HEK293T (cell line): ENCODE measurements around the gene CEP85L.

Experiments used
- CTCF ChIA-PET: fragments of 350-600 bp; formaldehyde crosslinking; extraction: SDS; loops from one replicate; lab custom pipeline; 2021; ENCODE audit warnings: antibody characterized with exemption, inconsistent platforms; lab: Yijun Ruan, JAX
- POLR2A ChIA-PET: fragments of 350-600 bp; formaldehyde crosslinking; extraction: SDS; loops from one replicate; lab custom pipeline; 2020; ENCODE audit warnings: antibody characterized with exemption, inconsistent platforms; lab: Yijun Ruan, JAX
- DNase-seq: peaks from one replicate; pipeline ENCODE4 v3.0.0; 2012; ENCODE audit warnings: mixed read lengths; ENCODE audit errors: extremely low spot score
- ARNT ChIP-seq: fragments of 450-650 bp; IDR thresholded peaks from 2 replicates; pipeline ENCODE4 v1.6.1; 2017; ENCODE audit warnings: mild to moderate bottlenecking
- BHLHE40 ChIP-seq: fragments of 450-650 bp; IDR thresholded peaks from 2 replicates; pipeline ENCODE4 v1.6.1; 2016; ENCODE audit warnings: mild to moderate bottlenecking, moderate library complexity, borderline replicate concordance
- CTBP1 ChIP-seq: fragments of 450-650 bp; IDR thresholded peaks from 2 replicates; pipeline ENCODE4 v1.6.1; 2016; ENCODE audit warnings: borderline replicate concordance
- ELF4 ChIP-seq: fragments of 450-650 bp; IDR thresholded peaks from 2 replicates; pipeline ENCODE4 v1.6.1; 2017; ENCODE audit warnings: antibody characterized with exemption
- FOXA1 ChIP-seq: fragments of 450-650 bp; IDR thresholded peaks from 2 replicates; pipeline ENCODE4 v1.6.1; 2016; ENCODE audit warnings: mild to moderate bottlenecking
- FOXK2 ChIP-seq: fragments of 450-650 bp; IDR thresholded peaks from 2 replicates; pipeline ENCODE4 v1.6.1; 2016; ENCODE audit warnings: mild to moderate bottlenecking
- FOXM1 ChIP-seq: fragments of 450-650 bp; IDR thresholded peaks from 2 replicates; pipeline ENCODE4 v1.6.1; 2017; ENCODE audit warnings: mild to moderate bottlenecking, borderline replicate concordance
- HDGF ChIP-seq: fragments of 450-650 bp; IDR thresholded peaks from 2 replicates; pipeline ENCODE4 v1.6.1; 2017; ENCODE audit warnings: antibody characterized with exemption, borderline replicate concordance
- L3MBTL2 ChIP-seq: fragments of 450-650 bp; conservative IDR thresholded peaks from 2 replicates; pipeline ENCODE4 v1.6.1; 2016; ENCODE audit warnings: mild to moderate bottlenecking
- LEF1 ChIP-seq: fragments of 450-650 bp; IDR thresholded peaks from 2 replicates; pipeline ENCODE4 v1.6.1; 2017; ENCODE audit warnings: mild to moderate bottlenecking, borderline replicate concordance
- NFRKB ChIP-seq: fragments of 450-650 bp; IDR thresholded peaks from 2 replicates; pipeline ENCODE4 v1.6.1; 2016; ENCODE audit warnings: mild to moderate bottlenecking, moderate library complexity
- PKNOX1 ChIP-seq: fragments of 450-650 bp; IDR thresholded peaks from 2 replicates; pipeline ENCODE4 v1.6.1; 2016
- SP1 ChIP-seq: fragments of 450-650 bp; IDR thresholded peaks from 2 replicates; pipeline ENCODE4 v1.6.1; 2017
- SUZ12 ChIP-seq: fragments of 450-650 bp; IDR thresholded peaks from 2 replicates; pipeline ENCODE4 v1.6.1; 2016; ENCODE audit warnings: mild to moderate bottlenecking
- TARDBP ChIP-seq: fragments of 450-650 bp; IDR thresholded peaks from 2 replicates; pipeline ENCODE4 v1.6.1; 2016
- ZNF384 ChIP-seq: fragments of 450-650 bp; IDR thresholded peaks from 2 replicates; pipeline ENCODE4 v1.6.1; 2016

Gene CEP85L

DNA sequence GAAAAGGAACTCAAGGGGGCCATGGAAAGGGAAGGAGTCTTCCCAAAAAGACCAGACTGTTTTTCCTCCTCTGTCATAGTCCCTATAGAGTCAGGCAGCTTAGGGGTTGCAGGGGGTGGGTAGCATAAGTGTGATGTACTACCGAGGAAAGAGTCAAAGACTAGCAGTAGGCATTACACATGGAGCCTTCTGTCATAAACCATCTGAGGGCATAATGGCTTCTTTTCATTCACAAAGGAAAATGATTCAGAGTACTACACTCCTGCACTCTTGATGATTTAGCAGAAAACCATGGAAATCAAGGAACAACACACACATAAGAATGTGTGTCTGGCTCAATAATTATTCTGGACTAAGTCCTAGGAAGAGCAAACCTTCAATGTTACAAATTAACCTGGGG lies 88.4 kb downstream of the CEP85L start:
- CTCF ChIA-PET = interaction anchor here (0.7 kb wide), 1 partner anchor 99 kb away, joined by 3 read pairs; no protein-coding TSS in a partner anchor
- no peak for DNase-seq
- POLR2A ChIA-PET = no interaction called here
- no peak for TF ChIP-seq TARDBP
- no peak for TF ChIP-seq SUZ12
- no peak for TF ChIP-seq ELF4
- TF ChIP-seq SP1 = no peak
- TF ChIP-seq HDGF = no peak
- no peak for TF ChIP-seq PKNOX1
- TF ChIP-seq L3MBTL2 = no peak
- no peak for TF ChIP-seq FOXK2
- no peak for TF ChIP-seq ZNF384
- TF ChIP-seq ARNT = no peak
- TF ChIP-seq NFRKB = no peak
- TF ChIP-seq BHLHE40 = no peak
- no peak for TF ChIP-seq FOXM1
- no peak for TF ChIP-seq FOXA1
- TF ChIP-seq CTBP1 = no peak
- no peak for TF ChIP-seq LEF1

DNA sequence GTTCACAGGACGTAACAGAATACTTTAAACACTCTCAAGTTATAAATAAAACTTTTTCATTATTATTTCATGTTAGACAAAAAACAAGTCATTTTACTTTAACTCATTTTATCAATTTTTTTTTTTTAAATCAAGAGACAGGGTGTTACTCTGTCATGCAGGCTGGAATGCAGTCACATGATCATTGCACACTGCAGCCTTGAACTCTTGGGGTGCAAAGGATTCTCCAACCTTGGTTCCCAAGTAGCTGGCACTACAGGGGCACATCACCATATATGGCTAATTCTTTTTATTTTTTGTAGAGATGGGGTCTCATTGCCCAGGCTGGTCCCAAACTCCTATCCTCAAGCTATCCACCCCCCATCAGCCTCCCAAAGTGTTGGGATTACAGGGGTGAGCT lies 89.1 kb downstream of the CEP85L start:
- ChIA-PET CTCF (interaction anchor here (0.7 kb wide), 1 partner anchor 98 kb away, joined by 3 read pairs; no protein-coding TSS in a partner anchor), POLR2A (no interaction called here)
- no peak for DNase-seq
- TF ChIP-seq LEF1 = no peak
- TF ChIP-seq SUZ12 = no peak
- no peak for TF ChIP-seq HDGF

- no peak for DNase-seq
- TF ChIP-seq FOXA1 (no peak), BHLHE40 (no peak), FOXM1 (no peak), SP1 (no peak), HDGF (no peak), CTBP1 (no peak), L3MBTL2 (no peak), ELF4 (no peak), PKNOX1 (no peak), ARNT (no peak), SUZ12 (no peak), ZNF384 (no peak), NFRKB (no peak), LEF1 (no peak), FOXK2 (no peak), TARDBP (no peak)
- ChIA-PET CTCF (no interaction called here), POLR2A (no interaction called here)
Observed at GRCh38 chr6:118559659-118560058, 91.7 kb downstream of the CEP85L start.

GRCh38 chr6:118558464-118559217 lies 92.8 kb downstream of the CEP85L start:
- ChIA-PET CTCF (no interaction called here), POLR2A (no interaction called here)
- no peak for DNase-seq
- TF ChIP-seq FOXM1 = no peak
- TF ChIP-seq PKNOX1 = no peak
- no peak for TF ChIP-seq ARNT
- TF ChIP-seq SP1 = no peak
- TF ChIP-seq FOXK2 = no peak
- TF ChIP-seq L3MBTL2 = no peak
- no peak for TF ChIP-seq LEF1
- no peak for TF ChIP-seq CTBP1
- no peak for TF ChIP-seq HDGF
- TF ChIP-seq TARDBP = no peak
- TF ChIP-seq SUZ12 = no peak
- no peak for TF ChIP-seq BHLHE40
- no peak for TF ChIP-seq NFRKB
- no peak for TF ChIP-seq ELF4
- no peak for TF ChIP-seq ZNF384

- CTCF ChIA-PET = no interaction called here
- DNase-seq = no peak
- POLR2A ChIA-PET = no interaction called here
- TF ChIP-seq NFRKB (no peak), FOXM1 (no peak), TARDBP (no peak), SP1 (no peak), CTBP1 (no peak), HDGF (no peak), SUZ12 (no peak), L3MBTL2 (no peak), ELF4 (no peak), ARNT (no peak), LEF1 (no peak), PKNOX1 (no peak), FOXK2 (no peak), ZNF384 (no peak)
Observed at GRCh38 chr6:118554698-118555097, 96.7 kb downstream of the CEP85L start.
